Activated CD4-positive, CD25-positive, alpha-beta regulatory T cell treated with anti-CD3 and anti-CD28 coated beads, Interleukin-2, amount 50 U/mL, for 16 hours (primary cell): ENCODE data around the gene MYO5B.
"Not testable (repeated sequence)": the region's sequence is repeated elsewhere in the genome, so short reads cannot be mapped to it uniquely, and the experiment has no call there.

Experiments
- DNase-seq: peaks from one replicate; pipeline ENCODE4 v3.0.0-alpha.2; 2020; ENCODE audit warnings: low read depth, low spot score

The MYO5B gene

GRCh38 chr18:50099725-50100407 is 95.1 kb downstream of the MYO5B start:
- no peak for DNase-seq

- DNase-seq = no peak
Observed at GRCh38 chr18:50097702-50098101, 97.2 kb downstream of the MYO5B start.

- no peak for DNase-seq
Observed at GRCh38 chr18:50096766-50097435, 98.0 kb downstream of the MYO5B start.

GRCh38 chr18:50094786-50095185 is 100.2 kb downstream of the MYO5B start:
- DNase-seq = not testable (repeated sequence)

- no peak for DNase-seq
Observed at GRCh38 chr18:50094221-50094773, 100.7 kb downstream of the MYO5B start.

- no peak for DNase-seq
Observed at GRCh38 chr18:50093366-50094064, 101.4 kb downstream of the MYO5B start.

GRCh38 chr18:50092245-50092805 is 102.6 kb downstream of the MYO5B start:
- no peak for DNase-seq

- no peak for DNase-seq
Observed at GRCh38 chr18:50091509-50092244, 103.3 kb downstream of the MYO5B start.

- DNase-seq = no peak
Observed at GRCh38 chr18:50090370-50091312, 104.3 kb downstream of the MYO5B start.

GRCh38 chr18:50089702-50090101 is 105.2 kb downstream of the MYO5B start:
- DNase-seq = no peak

GRCh38 chr18:50083708-50084107 is 111.2 kb downstream of the MYO5B start:
- no peak for DNase-seq

- DNase-seq = no peak
Observed at GRCh38 chr18:50080932-50081560, 113.9 kb downstream of the MYO5B start.

- DNase-seq = no peak
Observed at GRCh38 chr18:50080316-50080715, 114.6 kb downstream of the MYO5B start.

- DNase-seq = no peak
Observed at GRCh38 chr18:50079571-50080295, 115.2 kb downstream of the MYO5B start.

GRCh38 chr18:50076277-50076676 is 118.7 kb downstream of the MYO5B start:
- DNase-seq = no peak

GRCh38 chr18:50075772-50076171 is 119.2 kb downstream of the MYO5B start:
- no peak for DNase-seq

GRCh38 chr18:50074404-50074803 is 120.5 kb downstream of the MYO5B start:
- no peak for DNase-seq

GRCh38 chr18:50073319-50073718 is 121.6 kb downstream of the MYO5B start:
- DNase-seq = no peak

- no peak for DNase-seq
Observed at GRCh38 chr18:50072146-50072545, 122.8 kb downstream of the MYO5B start.
